SK-N-SH (cell line): ENCODE measurements around the gene ZFHX3. TPM values are rescaled to one million over a fixed set of nuclear protein-coding genes. Genes with fewer than 3 reads are reported as not detected.

ENCODE experiments used
- CTCF ChIA-PET: fragments of 300-600, 350-600 bp; formaldehyde crosslinking; extraction: SDS; loops from one replicate; lab custom pipeline; 2021; lab: Yijun Ruan, JAX
- POLR2A ChIA-PET: fragments of 350-600 bp; sonication (Branson Sonifier 250); formaldehyde crosslinking; extraction: SDS; loops from one replicate; lab custom pipeline; 2020; ENCODE audit warnings: antibody characterized with exemption, inconsistent platforms; lab: Yijun Ruan, JAX
- DNase-seq: peaks from one replicate; pipeline ENCODE4 v3.0.0; 2012
- H2AFZ ChIP-seq: fragments of 200-600 bp; sonication (generic); 2 replicates; pipeline ENCODE4 v1.8.1; 2016; ENCODE audit warnings: antibody characterized with exemption, mild to moderate bottlenecking, low read depth
- H3F3A ChIP-seq: fragments of 200-600 bp; sonication (generic); replicated peaks from 2 replicates; pipeline ENCODE3; 2016; ENCODE audit warnings: antibody characterized with exemption, mild to moderate bottlenecking; ENCODE audit not compliant: insufficient read depth
- H3K27ac ChIP-seq, 2 experiments: fragments of 200-500 bp in 1 of 2; fragments of 200-600 bp in 1 of 2; sonication (Bioruptor generic) in 1 of 2; sonication (generic), shearing (Covaris generic) in 1 of 2; 2 replicates each; pipeline versions ENCODE4 v1.5.1 to v1.6.1; 2014 to 2016; ENCODE audit warnings: low read depth in 2 of 2, inconsistent platforms in 1 of 2, low read length in 1 of 2, mild to moderate bottlenecking in 1 of 2, mixed read lengths in 1 of 2
- H3K27me3 ChIP-seq: fragments of 200-600 bp; sonication (generic), shearing (Covaris generic); 2 replicates; pipeline ENCODE4 v1.6.1; 2016; ENCODE audit warnings: mixed run types; ENCODE audit not compliant: insufficient read depth
- H3K36me3 ChIP-seq, 2 experiments: fragments of 200-500 bp in 1 of 2; fragments of 200-600 bp in 1 of 2; sonication (Bioruptor generic) in 1 of 2; sonication (generic) in 1 of 2; replicated peaks in 1 of 2; 2 replicates each; pipeline versions ENCODE3 to v1.5.1; 2014 to 2016; ENCODE audit warnings: low read length in 1 of 2, mild to moderate bottlenecking in 1 of 2; ENCODE audit not compliant: insufficient read depth in 2 of 2, control insufficient read depth in 1 of 2
- H3K4me1 ChIP-seq, 2 experiments: fragments of 200-500 bp in 1 of 2; fragments of 200-600 bp in 1 of 2; sonication (Bioruptor generic) in 1 of 2; sonication (generic), shearing (Covaris generic) in 1 of 2; 2 replicates each; pipeline versions ENCODE4 v1.5.1 to v1.6.1; 2014 to 2016; ENCODE audit warnings: low read depth in 1 of 2, low read length in 1 of 2, mixed run types in 1 of 2; ENCODE audit not compliant: insufficient read depth in 2 of 2, control insufficient read depth in 1 of 2
- H3K4me2 ChIP-seq: fragments of 200-600 bp; sonication (generic), shearing (Covaris generic); 2 replicates; pipeline ENCODE4 v1.6.1; 2017; ENCODE audit warnings: mixed run types
- H3K4me3 ChIP-seq, 2 experiments: fragments of 200-500 bp in 1 of 2; fragments of 200-600 bp in 1 of 2; sonication (Bioruptor generic) in 1 of 2; sonication (generic), shearing (Covaris generic) in 1 of 2; 2 replicates each; pipeline versions ENCODE4 v1.5.1 to v1.8.1; 2014 to 2016; ENCODE audit warnings: low read depth in 2 of 2, inconsistent platforms in 1 of 2, low read length in 1 of 2, mild to moderate bottlenecking in 1 of 2, mixed read lengths in 1 of 2, moderate library complexity in 1 of 2
- H3K79me2 ChIP-seq: fragments of 200-600 bp; sonication (generic); 2 replicates; pipeline ENCODE4 v1.8.1; 2017; ENCODE audit warnings: mild to moderate bottlenecking; ENCODE audit not compliant: insufficient read depth
- H3K9ac ChIP-seq: fragments of 200-600 bp; sonication (generic); 2 replicates; pipeline ENCODE4 v1.6.1; 2017; ENCODE audit warnings: mixed run types
- H3K9me2 ChIP-seq: fragments of 200-600 bp; sonication (generic); 2 replicates; pipeline ENCODE4 v1.6.1; 2017; ENCODE audit warnings: mixed run types
- H3K9me3 ChIP-seq: fragments of 200-600 bp; sonication (generic); 2 replicates; pipeline ENCODE4 v1.6.1; 2017; ENCODE audit warnings: mixed run types, mild to moderate bottlenecking, moderate library complexity
- H4K20me1 ChIP-seq: fragments of 200-600 bp; sonication (generic); 2 replicates; pipeline ENCODE4 v1.6.1; 2017; ENCODE audit warnings: mild to moderate bottlenecking, mixed run types; ENCODE audit not compliant: insufficient read depth
- FOSL2 ChIP-seq: IDR thresholded peaks from 2 replicates; pipeline ENCODE4 v1.4.0; 2012; ENCODE audit warnings: low read depth, mild to moderate bottlenecking, moderate library complexity, borderline replicate concordance
- FOXJ3 ChIP-seq: sonication (generic); formaldehyde crosslinking; IDR thresholded peaks from 2 replicates; pipeline ENCODE4 v1.5.1; 2020; ENCODE audit warnings: mild to moderate bottlenecking, missing genetic modification reagents
- GABPA ChIP-seq: IDR thresholded peaks from 2 replicates; pipeline ENCODE4 v1.4.0; 2012; ENCODE audit warnings: low read depth, mild to moderate bottlenecking
- GATA2 ChIP-seq: sonication (generic); formaldehyde crosslinking; IDR thresholded peaks from 2 replicates; pipeline ENCODE4 v1.5.0; 2020; ENCODE audit warnings: mild to moderate bottlenecking, missing genetic modification reagents
- JUND ChIP-seq: IDR thresholded peaks from 2 replicates; pipeline ENCODE4 v1.4.0; 2012
- NFIC ChIP-seq: IDR thresholded peaks from 2 replicates; pipeline ENCODE4 v1.4.0; 2012; ENCODE audit warnings: borderline replicate concordance
- NRF1 ChIP-seq: IDR thresholded peaks from 2 replicates; pipeline ENCODE4 v1.6.1; 2012; ENCODE audit warnings: low read depth, mild to moderate bottlenecking, low read length
- RAD21 ChIP-seq: IDR thresholded peaks from 2 replicates; pipeline ENCODE4 v1.6.1; 2012; ENCODE audit warnings: mild to moderate bottlenecking, low read length
- RCOR1 ChIP-seq: fragments of 150-350 bp; IDR thresholded peaks from 2 replicates; pipeline ENCODE4 v1.6.1; 2017; ENCODE audit warnings: antibody characterized with exemption, low read length
- RXRA ChIP-seq: IDR thresholded peaks from 2 replicates; pipeline ENCODE4 v1.4.0; 2012; ENCODE audit warnings: low read depth, mild to moderate bottlenecking, borderline replicate concordance
- SIN3A ChIP-seq: IDR thresholded peaks from 2 replicates; pipeline ENCODE4 v1.6.1; 2012; ENCODE audit warnings: low read depth, mild to moderate bottlenecking, low read length, moderate library complexity, borderline replicate concordance
- SMC3 ChIP-seq: IDR thresholded peaks from 2 replicates; pipeline ENCODE4 v1.6.1; 2012; ENCODE audit warnings: low read depth, low read length, improper control_type of control experiment
- TCF12 ChIP-seq: IDR thresholded peaks from 2 replicates; pipeline ENCODE4 v1.4.0; 2012
- TEAD4 ChIP-seq: IDR thresholded peaks from 2 replicates; pipeline ENCODE4 v1.4.0; 2012; ENCODE audit warnings: mild to moderate bottlenecking, borderline replicate concordance; ENCODE audit not compliant: insufficient read depth
- WGBS: methylation state at CpG from one replicate; pipeline ENCODE4 v1.1.6; 2017; ENCODE audit warnings: low lambda C conversion rate; 5-methylcytosine and 5-hydroxymethylcytosine counted together
- polyA plus RNA-seq, 3 experiments: library from polyadenylated mRNA; depleted of rRNA; stranded (reverse); fragments of >200 nt; gene quantifications; 2 replicates each; pipeline ENCODE4 v1.2.3, GENCODE V29; 2012
- TF ChIP-seq, protein P1 (sequence below): IDR thresholded peaks from 2 replicates; pipeline ENCODE4 v1.4.0; 2012; ENCODE audit warnings: low read depth, borderline replicate concordance
- TF ChIP-seq, protein P2 (sequence below): IDR thresholded peaks from 2 replicates; pipeline ENCODE4 v1.6.1; 2012; ENCODE audit warnings: mild to moderate bottlenecking, low read depth, low read length, moderate library complexity
- TF ChIP-seq, protein P3 (sequence below): IDR thresholded peaks from 2 replicates; pipeline ENCODE4 v1.4.0; 2012; ENCODE audit warnings: low read depth, borderline replicate concordance
- TF ChIP-seq, protein P4 (sequence below): fragments of 150-350 bp; IDR thresholded peaks from 2 replicates; pipeline ENCODE4 v1.6.1; 2016; ENCODE audit warnings: mild to moderate bottlenecking, low read depth, low read length

The ZFHX3 gene
- polyA plus RNA-seq, 1 of the 3 experiments (the other 2 are of a cell fraction): 2.0 TPM

- TF ChIP-seq, protein P1, sequence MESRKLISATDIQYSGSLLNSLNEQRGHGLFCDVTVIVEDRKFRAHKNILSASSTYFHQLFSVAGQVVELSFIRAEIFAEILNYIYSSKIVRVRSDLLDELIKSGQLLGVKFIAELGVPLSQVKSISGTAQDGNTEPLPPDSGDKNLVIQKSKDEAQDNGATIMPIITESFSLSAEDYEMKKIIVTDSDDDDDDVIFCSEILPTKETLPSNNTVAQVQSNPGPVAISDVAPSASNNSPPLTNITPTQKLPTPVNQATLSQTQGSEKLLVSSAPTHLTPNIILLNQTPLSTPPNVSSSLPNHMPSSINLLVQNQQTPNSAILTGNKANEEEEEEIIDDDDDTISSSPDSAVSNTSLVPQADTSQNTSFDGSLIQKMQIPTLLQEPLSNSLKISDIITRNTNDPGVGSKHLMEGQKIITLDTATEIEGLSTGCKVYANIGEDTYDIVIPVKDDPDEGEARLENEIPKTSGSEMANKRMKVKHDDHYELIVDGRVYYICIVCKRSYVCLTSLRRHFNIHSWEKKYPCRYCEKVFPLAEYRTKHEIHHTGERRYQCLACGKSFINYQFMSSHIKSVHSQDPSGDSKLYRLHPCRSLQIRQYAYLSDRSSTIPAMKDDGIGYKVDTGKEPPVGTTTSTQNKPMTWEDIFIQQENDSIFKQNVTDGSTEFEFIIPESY: no peak
- no peak for TF ChIP-seq FOXJ3
- TF ChIP-seq FOSL2: no peak
These were observed 195.5 kb downstream of the ZFHX3 start (continued) for GRCh38 chr16:72852421-72852820.

GRCh38 chr16:72850853-72851252 is 197.1 kb downstream of the ZFHX3 start:
- Histone ChIP-seq H4K20me1 (no peaks in the 10 kb centered on the region), H3K4me1 (peaks cover 19 to 43% of the 10 kb centered on the region in 2 experiments), H3F3A (no peaks in the 10 kb centered on the region)
- ChIA-PET CTCF (interaction anchor here (1.3 to 1.6 kb wide), 2 partner anchors 18 kb away, joined by 4 to 7 read pairs; no protein-coding TSS in a partner anchor), POLR2A (no interaction called here)
- no peak for DNase-seq
- no peak for TF ChIP-seq NRF1
- TF ChIP-seq GATA2: no peak
- no peak for TF ChIP-seq SIN3A
- TF ChIP-seq, protein P2, sequence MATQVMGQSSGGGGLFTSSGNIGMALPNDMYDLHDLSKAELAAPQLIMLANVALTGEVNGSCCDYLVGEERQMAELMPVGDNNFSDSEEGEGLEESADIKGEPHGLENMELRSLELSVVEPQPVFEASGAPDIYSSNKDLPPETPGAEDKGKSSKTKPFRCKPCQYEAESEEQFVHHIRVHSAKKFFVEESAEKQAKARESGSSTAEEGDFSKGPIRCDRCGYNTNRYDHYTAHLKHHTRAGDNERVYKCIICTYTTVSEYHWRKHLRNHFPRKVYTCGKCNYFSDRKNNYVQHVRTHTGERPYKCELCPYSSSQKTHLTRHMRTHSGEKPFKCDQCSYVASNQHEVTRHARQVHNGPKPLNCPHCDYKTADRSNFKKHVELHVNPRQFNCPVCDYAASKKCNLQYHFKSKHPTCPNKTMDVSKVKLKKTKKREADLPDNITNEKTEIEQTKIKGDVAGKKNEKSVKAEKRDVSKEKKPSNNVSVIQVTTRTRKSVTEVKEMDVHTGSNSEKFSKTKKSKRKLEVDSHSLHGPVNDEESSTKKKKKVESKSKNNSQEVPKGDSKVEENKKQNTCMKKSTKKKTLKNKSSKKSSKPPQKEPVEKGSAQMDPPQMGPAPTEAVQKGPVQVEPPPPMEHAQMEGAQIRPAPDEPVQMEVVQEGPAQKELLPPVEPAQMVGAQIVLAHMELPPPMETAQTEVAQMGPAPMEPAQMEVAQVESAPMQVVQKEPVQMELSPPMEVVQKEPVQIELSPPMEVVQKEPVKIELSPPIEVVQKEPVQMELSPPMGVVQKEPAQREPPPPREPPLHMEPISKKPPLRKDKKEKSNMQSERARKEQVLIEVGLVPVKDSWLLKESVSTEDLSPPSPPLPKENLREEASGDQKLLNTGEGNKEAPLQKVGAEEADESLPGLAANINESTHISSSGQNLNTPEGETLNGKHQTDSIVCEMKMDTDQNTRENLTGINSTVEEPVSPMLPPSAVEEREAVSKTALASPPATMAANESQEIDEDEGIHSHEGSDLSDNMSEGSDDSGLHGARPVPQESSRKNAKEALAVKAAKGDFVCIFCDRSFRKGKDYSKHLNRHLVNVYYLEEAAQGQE: no peak
- TF ChIP-seq, protein P3, sequence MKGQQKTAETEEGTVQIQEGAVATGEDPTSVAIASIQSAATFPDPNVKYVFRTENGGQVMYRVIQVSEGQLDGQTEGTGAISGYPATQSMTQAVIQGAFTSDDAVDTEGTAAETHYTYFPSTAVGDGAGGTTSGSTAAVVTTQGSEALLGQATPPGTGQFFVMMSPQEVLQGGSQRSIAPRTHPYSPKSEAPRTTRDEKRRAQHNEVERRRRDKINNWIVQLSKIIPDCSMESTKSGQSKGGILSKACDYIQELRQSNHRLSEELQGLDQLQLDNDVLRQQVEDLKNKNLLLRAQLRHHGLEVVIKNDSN: no peak
- TF ChIP-seq TEAD4: no peak
- no peak for TF ChIP-seq FOSL2
- TF ChIP-seq JUND: no peak
- no peak for TF ChIP-seq GABPA
- TF ChIP-seq RAD21: no peak
- TF ChIP-seq RCOR1: no peak
- TF ChIP-seq, protein P4, sequence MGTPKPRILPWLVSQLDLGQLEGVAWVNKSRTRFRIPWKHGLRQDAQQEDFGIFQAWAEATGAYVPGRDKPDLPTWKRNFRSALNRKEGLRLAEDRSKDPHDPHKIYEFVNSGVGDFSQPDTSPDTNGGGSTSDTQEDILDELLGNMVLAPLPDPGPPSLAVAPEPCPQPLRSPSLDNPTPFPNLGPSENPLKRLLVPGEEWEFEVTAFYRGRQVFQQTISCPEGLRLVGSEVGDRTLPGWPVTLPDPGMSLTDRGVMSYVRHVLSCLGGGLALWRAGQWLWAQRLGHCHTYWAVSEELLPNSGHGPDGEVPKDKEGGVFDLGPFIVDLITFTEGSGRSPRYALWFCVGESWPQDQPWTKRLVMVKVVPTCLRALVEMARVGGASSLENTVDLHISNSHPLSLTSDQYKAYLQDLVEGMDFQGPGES: no peak
- no peak for TF ChIP-seq SMC3
- TF ChIP-seq NFIC: no peak
- no peak for TF ChIP-seq TCF12
- no peak for TF ChIP-seq RXRA
- TF ChIP-seq, all 33 proteins: peak for 0
- H3K4me2 ChIP-seq: no peak overlapping the region
- H2AFZ ChIP-seq: no peak overlapping the region
- no peak overlapping the region for H3K4me3 ChIP-seq
- peaks cover 15% of the 10 kb centered on the region for H3K79me2 ChIP-seq
- H3K27ac ChIP-seq: peak overlapping the region in 1 of 2 experiments; percentile 58; a peak in 1 of 4 replicates
- H3K9ac ChIP-seq: no peak overlapping the region
- no peaks in the 10 kb centered on the region for H3K27me3 ChIP-seq
- H3K9me2 ChIP-seq: no peaks in the 10 kb centered on the region
- H3K9me3 ChIP-seq: no peaks in the 10 kb centered on the region
- no peaks in the 10 kb centered on the region for H3K36me3 ChIP-seq
- WGBS: 89% methylated on average over 6 of the region's 6 CpGs
